NCI-H1105 treated with DMSO at 0.1 percent for 48 hours (cell line): ENCODE data around the gene GRID2.

Source experiments
- DNase-seq: peaks from one replicate; lab custom pipeline; 2025; lab: John Stamatoyannopoulos, UW

Gene GRID2

GRCh38 chr4:93084599-93085305 lies 781.0 kb downstream of the GRID2 start:
- DNase-seq = no peak

DNA sequence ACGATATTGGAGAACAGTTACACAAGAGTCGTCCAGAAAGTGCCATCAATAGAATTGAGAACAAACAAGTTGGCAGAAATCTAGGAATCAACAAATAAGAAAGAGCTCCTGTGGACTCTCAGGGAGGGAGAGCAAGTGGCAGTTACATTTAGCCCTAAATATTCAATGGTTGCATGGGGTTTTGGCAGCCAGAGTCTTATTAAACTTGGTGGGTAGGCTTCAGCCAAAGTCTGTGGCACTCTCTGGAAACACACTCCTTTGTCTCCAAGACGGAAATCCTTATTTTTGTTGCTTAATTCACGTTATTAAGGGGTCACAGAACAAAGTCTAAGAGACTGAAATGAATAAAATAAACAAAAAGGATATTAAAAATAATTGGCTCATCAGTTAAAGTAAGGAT lies 782.6 kb downstream of the GRID2 start:
- no peak for DNase-seq

- DNase-seq = no peak
These were observed 789.0 kb downstream of the GRID2 start for GRCh38 chr4:93092765-93093164.

DNA sequence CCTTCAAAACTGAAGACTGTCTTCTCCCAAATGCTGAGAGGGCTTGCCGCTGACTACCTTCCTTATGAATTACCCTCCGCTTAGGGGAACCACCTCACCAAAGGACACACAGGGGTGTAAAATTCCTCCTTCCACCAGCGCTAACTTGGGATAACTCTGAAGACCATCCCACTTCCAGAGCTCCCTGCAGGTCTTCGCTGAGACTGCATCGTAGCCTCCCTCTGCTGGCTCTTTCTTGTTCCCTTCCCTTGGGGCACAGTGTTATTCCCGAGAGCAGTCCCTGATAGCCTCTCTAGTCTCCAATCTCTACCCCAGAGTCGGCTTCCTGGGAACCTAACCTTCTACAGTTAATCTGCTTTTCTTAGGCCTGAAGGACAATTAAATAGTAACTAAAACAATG lies 799.3 kb downstream of the GRID2 start:
- no peak for DNase-seq

DNA sequence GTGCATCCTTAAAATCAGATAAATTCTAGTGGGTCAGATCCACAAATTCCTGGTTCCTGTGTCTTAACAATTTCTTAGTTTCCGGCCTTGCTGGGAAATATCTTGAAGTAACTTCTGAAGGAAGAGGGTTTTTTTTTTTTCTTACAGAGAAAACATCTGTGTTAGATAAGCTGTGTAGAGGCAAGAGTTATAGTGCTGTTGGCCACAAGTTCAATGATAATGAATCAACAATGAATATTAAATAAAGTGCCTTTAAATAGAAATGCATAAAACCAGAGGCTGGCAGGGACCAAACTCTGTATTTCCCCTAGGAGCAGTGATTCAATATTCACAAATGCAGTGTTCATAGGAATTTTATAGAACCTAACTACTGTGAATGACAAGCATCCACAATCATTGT lies 812.9 kb downstream of the GRID2 start:
- DNase-seq = no peak

DNA sequence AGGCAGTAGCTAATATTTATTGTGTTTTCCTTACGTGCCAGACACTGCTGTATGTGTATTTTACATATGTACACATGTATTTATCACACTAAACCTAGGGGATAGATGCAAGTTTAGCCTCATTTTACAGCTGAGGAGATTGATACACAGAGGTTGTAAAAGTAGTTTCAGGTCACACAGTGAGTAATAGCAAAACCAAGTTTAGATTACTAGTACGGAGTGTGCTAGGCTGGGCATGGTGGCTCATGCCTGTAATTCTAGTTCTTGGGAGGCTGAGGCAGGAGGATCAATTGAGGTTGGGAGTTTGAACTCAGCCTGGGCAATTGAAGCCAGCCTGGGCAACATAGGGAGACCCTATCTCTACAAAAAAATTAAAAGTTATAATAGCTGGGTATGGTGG lies 823.7 kb downstream of the GRID2 start:
- DNase-seq = no peak

- no peak for DNase-seq
These were observed 828.9 kb downstream of the GRID2 start for GRCh38 chr4:93132631-93133030.

DNA sequence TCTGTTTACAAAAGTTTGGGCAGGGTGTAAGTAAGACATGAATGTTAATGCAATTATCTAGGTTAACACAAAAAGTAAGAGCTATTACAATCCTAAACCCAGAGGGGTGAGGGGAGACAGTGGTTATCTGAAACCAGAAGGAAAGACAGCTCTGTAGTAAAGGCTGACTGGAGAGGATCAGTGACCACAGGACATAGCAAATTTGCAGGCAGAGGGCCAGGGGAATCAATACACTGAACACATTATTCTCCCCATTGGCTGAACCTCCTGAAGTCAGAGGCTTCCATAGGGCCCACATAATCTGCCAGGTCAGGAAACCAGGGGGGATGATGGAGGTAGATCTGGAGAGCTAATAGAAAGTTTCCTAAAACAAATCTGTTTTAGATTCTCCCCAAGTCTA lies 835.4 kb downstream of the GRID2 start:
- no peak for DNase-seq

GRCh38 chr4:93143902-93144301 lies 840.1 kb downstream of the GRID2 start:
- no peak for DNase-seq

GRCh38 chr4:93144644-93145043 lies 840.9 kb downstream of the GRID2 start:
- no peak for DNase-seq

DNA sequence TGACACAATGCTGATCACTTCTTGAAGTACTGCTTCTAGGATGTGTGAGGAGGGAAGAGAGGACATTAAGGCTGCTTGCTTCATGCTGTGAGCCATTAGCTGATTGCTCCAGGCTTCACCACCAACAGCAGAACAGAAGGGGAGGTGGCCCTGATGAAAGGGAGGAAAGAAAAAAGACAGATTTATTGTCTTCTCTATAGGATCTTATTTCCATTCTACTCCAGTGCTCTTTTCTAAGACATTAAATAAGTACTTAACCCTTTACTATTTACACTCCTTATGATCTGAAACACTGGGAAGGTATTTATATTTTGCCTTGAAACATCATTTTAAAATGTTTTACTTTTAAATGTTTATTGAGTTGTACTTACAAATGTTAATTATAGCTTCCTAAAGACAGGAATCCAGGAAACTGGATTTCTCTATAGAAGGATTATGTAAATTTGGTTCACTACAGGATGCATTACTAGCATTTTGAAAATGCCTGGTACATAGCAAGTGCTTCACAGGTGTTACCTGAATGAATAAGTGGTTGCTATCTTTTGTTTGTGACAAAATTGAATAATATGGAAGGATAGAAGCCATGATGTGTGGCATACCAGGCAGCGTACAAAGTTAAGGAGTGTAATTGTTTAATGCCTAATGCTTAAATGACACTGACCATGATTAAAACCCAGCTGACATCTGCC lies 843.9 kb downstream of the GRID2 start:
- no peak for DNase-seq

- DNase-seq = no peak
These were observed 848.7 kb downstream of the GRID2 start for GRCh38 chr4:93152491-93152890.

DNA sequence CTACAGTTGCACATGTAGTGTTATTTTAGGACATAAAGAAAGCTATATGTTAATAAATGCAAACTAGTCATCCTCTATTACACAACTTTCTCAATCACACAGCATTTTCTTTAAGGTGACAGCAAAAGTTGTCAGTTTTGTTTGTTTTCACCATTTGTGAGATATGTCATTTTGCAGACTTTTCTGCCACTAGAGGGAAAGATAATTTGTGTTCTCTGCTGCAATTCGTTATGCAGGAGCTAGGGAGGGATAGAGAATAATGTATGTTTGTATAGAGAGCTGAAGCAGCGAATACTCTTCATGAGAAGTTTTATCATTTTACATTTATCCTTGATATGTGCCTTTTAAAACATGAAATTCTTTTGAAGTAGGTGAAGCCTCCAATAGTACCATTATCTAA lies 854.2 kb downstream of the GRID2 start:
- DNase-seq = no peak

GRCh38 chr4:93168053-93168452 lies 864.3 kb downstream of the GRID2 start:
- no peak for DNase-seq

DNA sequence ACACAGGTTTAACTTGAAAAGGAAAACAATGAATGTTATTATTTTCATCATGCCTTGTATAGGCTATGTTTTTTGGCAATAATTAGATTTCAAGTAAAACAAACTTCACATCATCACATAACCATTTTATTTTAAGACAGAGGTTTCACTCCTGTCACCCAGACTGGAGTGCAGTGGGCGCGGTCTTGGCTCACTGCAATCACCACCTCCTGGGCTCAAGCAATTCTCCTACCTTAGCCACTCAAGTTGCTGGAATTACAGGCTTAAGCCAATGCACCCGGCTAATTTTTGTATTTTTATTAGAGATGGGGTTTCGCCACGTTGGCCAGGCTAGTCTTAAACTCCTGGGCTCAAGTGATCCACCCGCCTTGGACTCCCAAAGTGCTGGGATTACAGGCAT lies 866.2 kb downstream of the GRID2 start:
- DNase-seq = no peak

- no peak for DNase-seq
These were observed 870.8 kb downstream of the GRID2 start for GRCh38 chr4:93174598-93174997.

GRCh38 chr4:93178279-93178678 lies 874.5 kb downstream of the GRID2 start:
- DNase-seq = no peak

DNA sequence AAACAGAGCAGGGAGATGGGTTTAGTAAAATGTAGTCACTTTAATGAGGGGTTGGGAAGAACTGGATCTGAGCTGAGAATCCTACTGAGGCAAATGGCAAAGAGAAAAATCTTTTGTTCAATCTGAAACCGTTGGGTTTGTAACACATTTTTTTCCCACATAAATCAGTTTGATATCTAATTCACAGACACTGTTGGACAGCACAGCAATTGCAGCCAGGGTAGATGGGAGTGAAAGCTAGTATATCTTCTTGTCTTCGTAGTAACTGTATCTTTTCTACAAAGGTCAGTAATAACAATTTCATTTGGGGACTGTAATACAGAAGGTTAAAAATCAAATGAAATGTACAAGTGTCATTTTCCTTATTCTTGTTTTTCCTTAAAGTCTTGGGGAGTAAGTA lies 875.3 kb downstream of the GRID2 start:
- no peak for DNase-seq

GRCh38 chr4:93182722-93183121 lies 879.0 kb downstream of the GRID2 start:
- DNase-seq = peak; percentile 45

DNA sequence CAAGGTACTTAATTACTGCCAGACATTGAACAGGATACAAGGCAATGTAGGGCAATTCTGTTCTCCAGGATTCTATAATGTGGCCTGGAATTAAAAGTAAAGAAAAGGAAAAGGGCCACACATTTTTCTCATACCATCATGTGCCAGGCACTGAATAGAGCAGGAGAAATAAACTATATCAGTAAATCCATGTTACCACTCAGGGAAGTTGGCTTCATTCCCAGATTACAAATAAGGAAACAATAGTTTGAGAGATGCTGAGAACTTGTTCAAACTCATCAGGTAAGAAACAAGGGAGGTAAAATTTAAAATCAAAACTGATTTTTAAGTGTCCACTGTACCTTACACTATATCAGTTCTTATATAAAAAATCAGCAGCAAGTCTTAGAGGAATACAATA lies 879.8 kb downstream of the GRID2 start:
- DNase-seq = peak; percentile 71

- peak; percentile 90 for DNase-seq
These were observed 880.3 kb downstream of the GRID2 start for GRCh38 chr4:93184053-93184452.

DNA sequence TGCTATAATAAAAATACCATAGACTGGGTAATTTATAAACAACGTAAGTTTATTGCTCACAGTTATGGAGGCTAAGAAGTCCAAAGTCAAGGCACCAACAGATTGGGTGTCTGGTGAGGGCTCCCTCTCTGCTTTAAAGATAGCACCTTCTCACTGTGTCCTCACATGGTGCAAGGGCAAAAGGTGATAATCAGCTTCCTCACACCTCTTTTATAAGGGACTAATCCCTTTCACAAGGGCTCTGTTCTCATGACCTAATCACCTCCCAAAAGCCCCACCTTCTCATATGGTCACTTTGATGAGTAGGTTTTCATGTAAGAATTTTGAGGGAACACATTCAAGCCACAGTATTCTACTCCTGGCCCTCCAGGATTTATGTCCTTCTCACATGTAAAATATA lies 883.1 kb downstream of the GRID2 start:
- no peak for DNase-seq

- no peak for DNase-seq
These were observed 883.7 kb downstream of the GRID2 start for GRCh38 chr4:93187466-93187865.

- DNase-seq = no peak
These were observed 884.1 kb downstream of the GRID2 start for GRCh38 chr4:93187892-93188291.
